Measurements from ENCODE around the gene STEAP3.
A peak's percentile ranks its signal among the peaks of the same experiment; 100 is the strongest.

The STEAP3 gene

DNA sequence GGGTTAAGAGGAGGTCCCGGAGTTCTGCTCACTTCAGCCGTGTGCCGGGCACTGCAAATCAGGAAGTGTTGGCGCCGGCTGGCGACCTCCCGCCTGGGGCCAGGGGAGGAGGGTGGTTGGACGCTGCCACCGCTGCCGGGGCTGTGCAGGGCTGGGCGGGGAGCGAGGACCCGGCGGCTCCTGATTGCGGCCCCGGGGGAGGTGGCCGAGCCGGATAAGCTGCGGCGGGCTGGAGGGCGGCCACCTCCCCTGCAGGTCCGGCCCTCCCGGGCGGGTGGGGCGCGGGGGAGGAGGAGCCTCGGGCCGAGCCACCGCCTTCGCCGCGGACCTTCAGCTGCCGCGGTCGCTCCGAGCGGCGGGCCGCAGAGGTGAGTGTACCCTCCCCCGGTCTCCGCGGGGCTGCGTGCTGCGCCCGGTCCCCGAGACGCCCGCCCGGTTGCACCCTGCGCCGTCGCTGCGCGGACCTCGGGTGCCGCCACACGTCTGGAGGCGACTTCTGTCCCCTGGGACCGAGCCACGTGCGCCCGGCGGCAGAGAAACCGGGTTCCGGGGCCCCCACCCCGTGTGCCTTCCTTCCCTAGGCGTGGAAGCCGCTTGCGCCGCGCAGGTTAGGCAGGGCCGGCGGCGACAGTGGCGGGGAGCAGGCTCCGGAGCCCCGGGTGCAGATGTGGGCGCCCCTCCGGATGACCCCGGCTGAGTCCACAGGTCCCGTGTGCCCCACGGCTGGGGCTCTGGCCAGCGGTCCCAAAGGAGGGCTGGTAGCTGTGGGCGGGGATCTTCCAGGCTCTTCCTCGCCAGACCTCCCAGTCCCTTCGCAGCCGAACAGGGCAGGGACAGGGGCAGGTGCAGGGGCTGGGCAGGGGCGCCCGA, at the start of gene STEAP3:
STEAP3 (plus strand) TSS at position 314 of the 870 bp plus-strand sequence. CDS start 7,179 bp downstream, outside the sequence.
- Histone ChIP-seq H3K9me3 (ENCODE audit: insufficient read depth, low read length) (no peaks in the 10 kb centered on the region), H3K4me1 (ENCODE audit: low read length) (peaks cover 14% of the 10 kb centered on the region), H3K4me3 (ENCODE audit: low read length) (peak within 1 kb of the TSS; percentile 89), H3K36me3 (replicated peaks; ENCODE audit: low read depth, low read length) (no peaks in the 10 kb centered on the region), H2AFZ (ENCODE audit: low read depth, low read length) (peak within 1 kb of the TSS; percentile 91), H3K27me3 (ENCODE audit: low read depth, low read length) (peaks cover 21% of the 10 kb centered on the region), H3K27ac (ENCODE audit: low read length) (no peak within 1 kb of the TSS), H4K20me1 (ENCODE audit: insufficient read depth, low read length) (0 out of 2 replicates have a peak, but pooled peaks cover 4% of the 10 kb centered on the region), H3K79me2 (ENCODE audit: low read length) (no peaks in the 10 kb centered on the region; the same call in 1 of the 2 replicates), H3K9ac (ENCODE audit: low read length) (peak within 1 kb of the TSS; percentile 79), H3K4me2 (ENCODE audit: low read length) (peak within 1 kb of the TSS; percentile 96)
- TF ChIP-seq EZH2phosphoT487 (IDR thresholded peaks at IDR 0.05; ENCODE audit: low read depth) (no peak), CTCF (IDR thresholded peaks at IDR 0.05; ENCODE audit: low read depth, low read length) (no peak)

DNA sequence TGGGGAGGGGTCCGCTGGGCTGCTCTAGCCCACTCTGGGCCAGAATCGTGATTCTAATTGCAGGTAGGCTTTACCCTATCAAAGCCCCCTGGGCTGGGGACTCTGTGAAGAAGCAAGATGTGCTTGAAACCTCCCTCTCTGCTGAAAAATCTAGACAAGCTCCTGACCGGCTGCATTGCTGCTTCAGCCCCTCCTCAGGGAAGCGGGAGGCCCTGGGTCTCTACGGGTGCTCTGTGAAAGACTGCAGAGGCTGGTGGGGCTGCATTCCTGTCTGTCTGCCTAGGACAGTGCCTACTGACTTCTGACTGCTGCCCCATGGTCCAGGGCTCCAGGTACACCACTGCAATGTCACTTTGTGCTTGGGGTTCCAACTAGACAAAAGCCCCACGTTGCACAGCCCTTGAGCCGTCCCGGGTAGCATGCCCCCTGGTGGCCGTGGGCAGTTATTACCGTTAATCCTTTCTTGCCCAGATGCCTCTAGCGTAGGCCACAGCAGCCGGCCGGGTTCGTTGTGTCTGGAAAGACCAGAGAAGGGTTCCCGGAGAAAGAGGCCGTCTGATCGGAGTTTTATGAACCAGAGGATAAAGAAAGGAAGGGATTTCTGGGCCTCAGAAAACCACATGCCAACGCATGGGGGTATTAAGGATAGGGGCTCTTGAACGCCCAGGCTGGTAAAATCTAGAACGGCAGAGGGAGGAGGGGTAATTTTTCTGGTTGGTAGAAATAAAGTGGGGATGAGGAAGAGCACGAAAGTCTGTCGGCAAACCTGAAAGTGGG, 49.2 kb upstream of the STEAP3 start:
- Histone ChIP-seq H3K9me3 (ENCODE audit: insufficient read depth, low read length) (no peaks in the 10 kb centered on the region), H4K20me1 (ENCODE audit: insufficient read depth, low read length) (no peaks in the 10 kb centered on the region), H3K4me2 (ENCODE audit: low read length) (no peak overlapping the region), H3K4me1 (ENCODE audit: low read length) (no peaks in the 10 kb centered on the region), H3K27ac (ENCODE audit: low read length) (no peak overlapping the region), H3K79me2 (ENCODE audit: low read length) (no peaks in the 10 kb centered on the region), H3K27me3 (ENCODE audit: low read depth, low read length) (no peaks in the 10 kb centered on the region), H3K4me3 (ENCODE audit: low read length) (no peak overlapping the region), H3K36me3 (replicated peaks; ENCODE audit: low read depth, low read length) (no peaks in the 10 kb centered on the region), H2AFZ (ENCODE audit: low read depth, low read length) (no peak overlapping the region; the same call in 1 of the 2 replicates), H3K9ac (ENCODE audit: low read length) (no peak overlapping the region)
- peak; percentile 87 for TF ChIP-seq CTCF (IDR thresholded peaks at IDR 0.05; ENCODE audit: low read depth, low read length)
- no peak for TF ChIP-seq EZH2phosphoT487 (IDR thresholded peaks at IDR 0.05; ENCODE audit: low read depth)

DNA sequence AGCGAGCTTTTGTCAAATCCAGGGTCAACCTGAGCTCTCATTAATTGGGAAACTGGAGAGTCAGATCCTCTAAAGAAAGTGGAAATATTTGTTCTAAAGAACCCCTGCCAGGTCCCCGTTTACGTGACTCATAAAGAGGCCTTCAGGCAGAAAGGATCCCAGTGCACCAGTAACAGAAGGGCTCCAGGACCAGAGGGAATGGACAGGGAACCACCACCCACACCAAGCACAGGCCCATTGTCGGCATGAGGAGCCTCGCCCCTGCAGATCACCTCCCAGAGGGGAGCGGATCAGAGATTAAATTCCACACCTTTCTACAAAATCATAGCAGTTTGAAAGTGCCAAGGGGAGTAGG, 48.7 kb upstream of the STEAP3 start:
- no peaks in the 10 kb centered on the region for H4K20me1 ChIP-seq (ENCODE audit: insufficient read depth, low read length)
- H3K79me2 ChIP-seq (ENCODE audit: low read length), result no peaks in the 10 kb centered on the region
- no peak overlapping the region for H3K4me3 ChIP-seq (ENCODE audit: low read length)
- no peak overlapping the region for H3K9ac ChIP-seq (ENCODE audit: low read length)
- H3K27ac ChIP-seq (ENCODE audit: low read length), result no peak overlapping the region
- no peaks in the 10 kb centered on the region for H3K4me1 ChIP-seq (ENCODE audit: low read length)
- H3K4me2 ChIP-seq (ENCODE audit: low read length), result no peak overlapping the region
- TF ChIP-seq CTCF (IDR thresholded peaks at IDR 0.05; ENCODE audit: low read depth, low read length) (no peak), EZH2phosphoT487 (IDR thresholded peaks at IDR 0.05; ENCODE audit: low read depth) (no peak)
- H3K27me3 ChIP-seq (ENCODE audit: low read depth, low read length), result no peaks in the 10 kb centered on the region
- no peaks in the 10 kb centered on the region for H3K9me3 ChIP-seq (ENCODE audit: insufficient read depth, low read length)
- H3K36me3 ChIP-seq (replicated peaks; ENCODE audit: low read depth, low read length), result no peaks in the 10 kb centered on the region
- no peak overlapping the region for H2AFZ ChIP-seq (ENCODE audit: low read depth, low read length)

DNA sequence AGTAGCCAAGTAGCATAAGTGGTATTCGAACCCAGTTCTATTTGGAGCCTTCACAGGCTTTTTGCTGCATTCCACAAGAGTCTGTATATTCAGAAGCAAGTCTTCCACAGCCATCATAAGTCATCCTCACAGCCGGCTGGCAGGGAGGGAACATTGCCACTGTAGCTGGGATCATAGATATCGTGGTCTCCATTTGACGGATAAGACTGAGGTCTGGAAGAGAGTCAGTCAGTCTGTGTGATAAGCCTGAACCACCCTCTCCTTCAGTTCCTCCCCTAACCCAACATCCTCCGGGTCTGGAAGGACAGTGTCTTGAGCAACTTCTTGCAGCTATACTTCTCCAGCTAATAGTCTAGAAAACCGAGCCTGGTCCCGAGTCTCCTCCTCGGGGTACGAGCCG, 48.1 kb upstream of the STEAP3 start:
- H3K9me3 ChIP-seq (ENCODE audit: insufficient read depth, low read length), result no peaks in the 10 kb centered on the region
- H2AFZ ChIP-seq (ENCODE audit: low read depth, low read length), result no peak overlapping the region
- H3K4me2 ChIP-seq (ENCODE audit: low read length), result no peak overlapping the region

More for the DNA sequence above, 48.1 kb upstream of the STEAP3 start:
- H4K20me1 ChIP-seq (ENCODE audit: insufficient read depth, low read length), result no peaks in the 10 kb centered on the region
- H3K27me3 ChIP-seq (ENCODE audit: low read depth, low read length), result no peaks in the 10 kb centered on the region
- TF ChIP-seq EZH2phosphoT487 (IDR thresholded peaks at IDR 0.05; ENCODE audit: low read depth), result no peak
- TF ChIP-seq CTCF (IDR thresholded peaks at IDR 0.05; ENCODE audit: low read depth, low read length), result no peak
- H3K36me3 ChIP-seq (replicated peaks; ENCODE audit: low read depth, low read length), result no peaks in the 10 kb centered on the region
- no peak overlapping the region for H3K4me3 ChIP-seq (ENCODE audit: low read length)
- H3K79me2 ChIP-seq (ENCODE audit: low read length), result no peaks in the 10 kb centered on the region
- no peaks in the 10 kb centered on the region for H3K4me1 ChIP-seq (ENCODE audit: low read length)
- no peak overlapping the region for H3K9ac ChIP-seq (ENCODE audit: low read length)
- H3K27ac ChIP-seq (ENCODE audit: low read length), result no peak overlapping the region
